Sigmoid colon (tissue), 4 donors: ENCODE results near the gene RNF128.

ENCODE experiments used
- POLR2A ChIP-seq, 2 donors: fragments of 450-650 bp; IDR thresholded peaks; one replicate each; pipeline ENCODE4 v1.6.1; 2016; ENCODE audit warnings: antibody characterized with exemption in 2 of 2, mild to moderate bottlenecking in 2 of 2, moderate library complexity in 2 of 2
- POLR2AphosphoS5 ChIP-seq, 4 donors: sonication (generic); formaldehyde crosslinking; IDR thresholded peaks; one replicate each; pipeline ENCODE4 v1.6.1; 2017; ENCODE audit warnings: antibody characterized with exemption in 4 of 4
- TF ChIP-seq, protein P1 (sequence below), 4 experiments: fragments of 450-650 bp in 3 of 4; fragments of 200-600 bp in 1 of 4; IDR thresholded peaks; one replicate each; pipeline ENCODE4 v1.5.1; 2016 to 2019; ENCODE audit warnings: antibody characterized with exemption in 4 of 4, mild to moderate bottlenecking in 3 of 4, moderate library complexity in 2 of 4

DNA sequence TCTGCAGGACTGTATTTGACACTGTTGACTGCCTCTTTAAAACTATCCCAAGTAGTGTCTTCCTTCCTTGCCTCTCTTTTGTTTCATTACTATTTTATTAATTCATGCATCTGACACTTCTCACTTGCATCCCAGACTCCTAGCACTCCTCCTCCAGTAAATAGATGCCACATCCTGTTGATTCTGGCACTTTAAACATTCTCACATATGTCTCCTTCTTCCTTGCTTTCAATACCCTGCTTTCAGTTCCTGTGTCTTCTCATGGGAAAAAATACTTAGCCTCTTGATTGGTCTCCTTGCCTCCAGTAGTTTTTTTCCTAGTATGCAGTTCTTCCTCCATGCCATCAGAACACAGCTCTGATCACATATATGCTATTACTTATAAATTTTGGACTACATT, 5.1 kb downstream of the RNF128 start:
- TF ChIP-seq, protein P1, sequence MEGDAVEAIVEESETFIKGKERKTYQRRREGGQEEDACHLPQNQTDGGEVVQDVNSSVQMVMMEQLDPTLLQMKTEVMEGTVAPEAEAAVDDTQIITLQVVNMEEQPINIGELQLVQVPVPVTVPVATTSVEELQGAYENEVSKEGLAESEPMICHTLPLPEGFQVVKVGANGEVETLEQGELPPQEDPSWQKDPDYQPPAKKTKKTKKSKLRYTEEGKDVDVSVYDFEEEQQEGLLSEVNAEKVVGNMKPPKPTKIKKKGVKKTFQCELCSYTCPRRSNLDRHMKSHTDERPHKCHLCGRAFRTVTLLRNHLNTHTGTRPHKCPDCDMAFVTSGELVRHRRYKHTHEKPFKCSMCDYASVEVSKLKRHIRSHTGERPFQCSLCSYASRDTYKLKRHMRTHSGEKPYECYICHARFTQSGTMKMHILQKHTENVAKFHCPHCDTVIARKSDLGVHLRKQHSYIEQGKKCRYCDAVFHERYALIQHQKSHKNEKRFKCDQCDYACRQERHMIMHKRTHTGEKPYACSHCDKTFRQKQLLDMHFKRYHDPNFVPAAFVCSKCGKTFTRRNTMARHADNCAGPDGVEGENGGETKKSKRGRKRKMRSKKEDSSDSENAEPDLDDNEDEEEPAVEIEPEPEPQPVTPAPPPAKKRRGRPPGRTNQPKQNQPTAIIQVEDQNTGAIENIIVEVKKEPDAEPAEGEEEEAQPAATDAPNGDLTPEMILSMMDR (IDR thresholded peaks at IDR 0.05): no peak
- TF ChIP-seq POLR2AphosphoS5 (IDR thresholded peaks at IDR 0.05) (no peak), POLR2A (IDR thresholded peaks at IDR 0.05) (no peak)
